HepG2 (cell line): ENCODE results near the gene TRIM4. TPM values are rescaled to one million over a fixed set of nuclear protein-coding genes. Genes with fewer than 3 reads are reported as not detected.

Experiments used
- BATF2 ChIP-seq: sonication (generic); formaldehyde crosslinking; IDR thresholded peaks from 2 replicates; pipeline ENCODE4 v1.8.0; 2022; ENCODE audit warnings: mild to moderate bottlenecking, missing genetic modification reagents, moderate library complexity
- CREB3 ChIP-seq: sonication (generic); formaldehyde crosslinking; IDR thresholded peaks from 2 replicates; pipeline ENCODE4 v1.5.0; 2020; ENCODE audit warnings: missing genetic modification reagents
- DZIP1 ChIP-seq: sonication (generic); formaldehyde crosslinking; IDR thresholded peaks from 2 replicates; pipeline ENCODE4 v1.5.0; 2020; ENCODE audit warnings: mild to moderate bottlenecking, missing genetic modification reagents
- IRF9 ChIP-seq: sonication (generic); formaldehyde crosslinking; IDR thresholded peaks from 2 replicates; pipeline ENCODE4 v1.8.0; 2022; ENCODE audit warnings: missing genetic modification reagents, mild to moderate bottlenecking, borderline replicate concordance
- ISX ChIP-seq: sonication (generic); formaldehyde crosslinking; conservative IDR thresholded peaks from 2 replicates; pipeline ENCODE4 v1.5.0; 2020; ENCODE audit warnings: missing genetic modification reagents
- MYPOP ChIP-seq: sonication (generic); formaldehyde crosslinking; IDR thresholded peaks from 2 replicates; pipeline ENCODE4 v1.8.1; 2023; ENCODE audit warnings: mild to moderate bottlenecking, moderate library complexity, missing genetic modification reagents
- ONECUT2 ChIP-seq: sonication (generic); formaldehyde crosslinking; IDR thresholded peaks from 2 replicates; pipeline ENCODE4 v1.4.0; 2020; ENCODE audit warnings: missing genetic modification reagents
- PRDM15 ChIP-seq: sonication (generic); formaldehyde crosslinking; IDR thresholded peaks from 2 replicates; pipeline ENCODE4 v1.4.0; 2020; ENCODE audit warnings: missing genetic modification reagents
- RBM22 ChIP-seq: fragments of 200-400 bp; formaldehyde crosslinking; optimal IDR thresholded peaks from 2 replicates; pipeline ENCODE3; 2017; ENCODE audit warnings: mild to moderate bottlenecking, low read length, moderate library complexity
- ZIK1 ChIP-seq: sonication (generic); formaldehyde crosslinking; IDR thresholded peaks from 2 replicates; pipeline ENCODE4 v1.5.0; 2020; ENCODE audit warnings: mild to moderate bottlenecking, low read depth, missing genetic modification reagents, borderline replicate concordance
- ZNF224 ChIP-seq: sonication (generic); formaldehyde crosslinking; IDR thresholded peaks from 2 replicates; pipeline ENCODE4 v1.5.0; 2020; ENCODE audit warnings: mild to moderate bottlenecking, missing genetic modification reagents
- ZNF350 ChIP-seq: sonication (generic); formaldehyde crosslinking; IDR thresholded peaks from 2 replicates; pipeline ENCODE4 v1.4.0; 2020; ENCODE audit warnings: mild to moderate bottlenecking, low read depth, missing genetic modification reagents, borderline replicate concordance
- ZNF569 ChIP-seq: sonication (generic); formaldehyde crosslinking; IDR thresholded peaks from 2 replicates; pipeline ENCODE4 v1.5.0; 2020; ENCODE audit warnings: mild to moderate bottlenecking, missing genetic modification reagents, moderate library complexity, borderline replicate concordance
- ZNF639 ChIP-seq: conservative IDR thresholded peaks from 2 replicates; pipeline ENCODE4 v1.6.1; 2018; ENCODE audit warnings: missing genetic modification reagents
- ZNF746 ChIP-seq: sonication (generic); formaldehyde crosslinking; IDR thresholded peaks from 2 replicates; pipeline ENCODE4 v1.8.0; 2022; ENCODE audit warnings: mild to moderate bottlenecking, missing genetic modification reagents
- ZNF761 ChIP-seq: sonication (generic); formaldehyde crosslinking; conservative IDR thresholded peaks from 2 replicates; pipeline ENCODE4 v1.4.0; 2020; ENCODE audit warnings: mild to moderate bottlenecking, missing genetic modification reagents
- polyA plus RNA-seq, 8 experiments: library from polyadenylated mRNA; depleted of rRNA in 3 of 8; stranded (reverse) in 7 of 8; unstranded in 1 of 8; fragments of >200 nt; fragmentation: Illumina TruSeq in 4 of 8; extraction: Trizol in 4 of 8; gene quantifications; 2 replicates each; pipeline versions ENCODE4 v1.2.1 to v1.2.3, GENCODE V29; 2011 to 2016; ENCODE audit warnings: low read depth in 4 of 8, missing spikeins in 1 of 8, mixed read lengths in 1 of 8; ENCODE audit not compliant: insufficient read depth in 1 of 8
- total RNA-seq, 5 experiments: library from RNA; depleted of rRNA; stranded (reverse); fragments of >200 nt; fragmentation: Illumina TruSeq; extraction: Trizol; gene quantifications; 2 replicates each; pipeline ENCODE4 v1.2.3, GENCODE V29; 2016; ENCODE audit warnings: low read depth in 1 of 5

The TRIM4 gene
- total and polyA plus RNA-seq, 2 of the 13 experiments (the other 11 are each of a cell fraction or from before 2014, with no cell fraction given) = 17.6 to 21.7 TPM

- TF ChIP-seq PRDM15 (CRISPR knock-in tag) (no peak), ZNF350 (CRISPR knock-in tag) (no peak; the same call in 1 of the 2 replicates), ZIK1 (CRISPR knock-in tag) (no peak), ONECUT2 (CRISPR knock-in tag) (no peak), MYPOP (CRISPR knock-in tag) (peak; percentile 57; the same call in 1 of the 2 replicates), ZNF569 (CRISPR knock-in tag) (no peak), CREB3 (CRISPR knock-in tag) (no peak), ZNF224 (CRISPR knock-in tag) (0 out of 2 replicates have a peak, but pooled peaks have one; percentile 53), DZIP1 (CRISPR knock-in tag) (no peak), ZNF746 (CRISPR knock-in tag) (no peak), ZNF639 (no peak), IRF9 (CRISPR knock-in tag) (no peak), RBM22 (no peak), ZNF761 (CRISPR knock-in tag) (no peak), BATF2 (CRISPR knock-in tag) (no peak), ISX (no peak)
Observed at GRCh38 chr7:99860281-99861127, 58.8 kb downstream of the TRIM4 start (continued).
